Activated CD8-positive, alpha-beta T cell treated with anti-CD3 and anti-CD28 coated beads, Interleukin-2, amount 10 ng/mL, durations not matched to agents 7 days and 5 days (primary cell): Measurements from ENCODE around the gene CHST15. TPM values are rescaled to one million over a fixed set of nuclear protein-coding genes. Genes with fewer than 3 reads are reported as not detected.

ENCODE experiments used
- ATAC-seq: fragments of 150-1000 bp; cut with Tn5 transposase; one replicate; pipeline ENCODE4 v1.10.0; 2021; ENCODE audit warnings: moderate library complexity
- CTCF ChIA-PET: fragments of 350-600 bp; sonication (Branson Sonifier 250); formaldehyde crosslinking; loops from one replicate; lab custom pipeline; 2021; ENCODE audit warnings: antibody characterized with exemption; lab: Charles Lee
- POLR2A ChIA-PET: fragments of 350-600 bp; sonication (Branson Sonifier 250); formaldehyde crosslinking; loops from one replicate; lab custom pipeline; 2021; ENCODE audit warnings: antibody characterized with exemption; lab: Charles Lee
- DNase-seq: peaks from one replicate; pipeline ENCODE4 v3.0.0-alpha.2; 2020
- H3K27ac Mint-ChIP-seq: one replicate; pipeline ENCODE4 v1.8.0; 2021; ENCODE audit warnings: mild to moderate bottlenecking, mixed read lengths
- H3K27me3 Mint-ChIP-seq: one replicate; pipeline ENCODE4 v1.8.0; 2021; ENCODE audit warnings: low read depth, mixed read lengths
- H3K36me3 Mint-ChIP-seq: one replicate; pipeline ENCODE4 v1.8.0; 2021; ENCODE audit warnings: low read depth, mixed read lengths
- H3K4me1 Mint-ChIP-seq: one replicate; pipeline ENCODE4 v1.8.0; 2021; ENCODE audit warnings: low read depth, mixed read lengths
- H3K4me3 Mint-ChIP-seq: one replicate; pipeline ENCODE4 v1.8.0; 2021; ENCODE audit warnings: mild to moderate bottlenecking, mixed read lengths
- H3K9me3 Mint-ChIP-seq: one replicate; pipeline ENCODE4 v1.8.0; 2022; ENCODE audit warnings: mixed read lengths; ENCODE audit not compliant: insufficient read depth
- total RNA-seq, 2 experiments: library from RNA; stranded (reverse); gene quantifications; one replicate each; pipeline ENCODE4 v1.2.3, GENCODE V29; 2021

Gene CHST15
- total RNA-seq, 2 experiments from 2014 or later: not detected

DNA sequence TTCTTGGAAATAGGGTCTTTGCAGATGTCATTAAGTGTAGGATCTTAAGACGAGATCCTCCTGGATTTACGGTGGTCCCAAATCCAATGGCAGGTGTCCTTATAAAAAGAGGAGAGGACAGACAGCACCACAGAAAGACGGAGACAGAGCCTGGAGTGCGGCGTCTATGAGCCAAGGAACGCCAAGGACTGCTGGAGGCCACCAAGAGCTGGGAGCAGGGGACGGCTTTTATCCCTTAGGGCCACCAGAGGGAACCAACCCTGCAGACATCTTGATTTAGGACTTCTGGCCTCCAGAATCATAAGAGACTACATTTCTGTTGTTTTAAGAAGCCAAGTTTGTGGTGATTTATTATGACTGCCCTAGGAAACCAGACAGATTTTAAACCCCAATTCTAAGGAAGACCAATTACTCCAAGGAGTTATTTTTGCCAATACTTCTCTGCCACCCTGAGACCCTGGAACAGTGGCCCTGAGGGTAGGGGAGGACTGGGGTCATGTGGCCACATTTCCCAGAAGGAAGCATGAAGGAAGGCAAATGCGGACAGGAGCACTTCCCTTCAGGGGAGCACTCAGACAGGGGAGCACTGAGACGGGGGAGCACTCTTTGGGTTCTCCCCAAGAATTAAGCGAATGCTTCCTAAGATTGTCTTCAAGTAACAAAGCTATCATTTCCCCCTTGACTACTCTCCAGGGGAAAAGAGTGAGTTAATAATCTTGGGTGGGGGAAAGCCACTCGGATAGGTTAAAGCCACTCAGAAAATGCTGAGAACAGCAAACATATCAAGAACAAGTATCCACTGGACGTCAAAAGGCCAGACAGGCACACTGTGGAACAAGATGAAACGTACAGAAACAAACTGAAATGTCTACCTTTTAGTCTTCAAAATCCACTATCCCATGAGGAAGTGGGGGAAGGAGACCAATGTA is 67.5 kb downstream of the CHST15 start:
- Mint-ChIP-seq H3K4me1 (peaks cover 11% of the 10 kb centered on the region), H3K4me3 (no peak overlapping the region), H3K27me3 (peaks cover 2% of the 10 kb centered on the region), H3K27ac (no peak overlapping the region), H3K9me3 (no peaks in the 10 kb centered on the region), H3K36me3 (no peaks in the 10 kb centered on the region)
- DNase-seq (no peak), ATAC-seq (no peak)
- POLR2A ChIA-PET: no interaction called here
- CTCF ChIA-PET: interaction anchor here (0.6 to 1.1 kb wide), 2 partner anchors 30 to 120 kb away, joined by 3 read pairs; no protein-coding TSS in a partner anchor

- ATAC-seq: peak; percentile 51
- DNase-seq: peak; percentile 31
- POLR2A ChIA-PET: no interaction called here
- peaks cover 11% of the 10 kb centered on the region for H3K4me1 Mint-ChIP-seq
- peaks cover 2% of the 10 kb centered on the region for H3K27me3 Mint-ChIP-seq
- no peaks in the 10 kb centered on the region for H3K36me3 Mint-ChIP-seq
- H3K9me3 Mint-ChIP-seq: no peaks in the 10 kb centered on the region
- H3K27ac Mint-ChIP-seq: peak overlapping the region; percentile 46
- CTCF ChIA-PET: no interaction called here
- H3K4me3 Mint-ChIP-seq: no peak overlapping the region
Measured at GRCh38 chr10:124025152-124025551, 68.2 kb downstream of the CHST15 start.

- CTCF ChIA-PET: no interaction called here
Measured at GRCh38 chr10:124022066-124022465, 71.3 kb downstream of the CHST15 start.

GRCh38 chr10:124020981-124021815 is 72.2 kb downstream of the CHST15 start:
- DNase-seq: no peak
- Mint-ChIP-seq H3K9me3 (no peaks in the 10 kb centered on the region), H3K4me3 (no peak overlapping the region), H3K27me3 (peaks cover 2% of the 10 kb centered on the region), H3K4me1 (peaks cover 11% of the 10 kb centered on the region), H3K27ac (no peak overlapping the region), H3K36me3 (no peaks in the 10 kb centered on the region)
- ATAC-seq: no peak
- ChIA-PET POLR2A (no interaction called here), CTCF (no interaction called here)

More at GRCh38 chr10:124022066-124022465, 71.3 kb downstream of the CHST15 start:
- ATAC-seq (no peak), DNase-seq (no peak)
- Mint-ChIP-seq H3K4me3 (no peak overlapping the region), H3K36me3 (no peaks in the 10 kb centered on the region), H3K4me1 (peaks cover 11% of the 10 kb centered on the region), H3K9me3 (no peaks in the 10 kb centered on the region), H3K27ac (no peak overlapping the region), H3K27me3 (peaks cover 2% of the 10 kb centered on the region)
- POLR2A ChIA-PET: no interaction called here

DNA sequence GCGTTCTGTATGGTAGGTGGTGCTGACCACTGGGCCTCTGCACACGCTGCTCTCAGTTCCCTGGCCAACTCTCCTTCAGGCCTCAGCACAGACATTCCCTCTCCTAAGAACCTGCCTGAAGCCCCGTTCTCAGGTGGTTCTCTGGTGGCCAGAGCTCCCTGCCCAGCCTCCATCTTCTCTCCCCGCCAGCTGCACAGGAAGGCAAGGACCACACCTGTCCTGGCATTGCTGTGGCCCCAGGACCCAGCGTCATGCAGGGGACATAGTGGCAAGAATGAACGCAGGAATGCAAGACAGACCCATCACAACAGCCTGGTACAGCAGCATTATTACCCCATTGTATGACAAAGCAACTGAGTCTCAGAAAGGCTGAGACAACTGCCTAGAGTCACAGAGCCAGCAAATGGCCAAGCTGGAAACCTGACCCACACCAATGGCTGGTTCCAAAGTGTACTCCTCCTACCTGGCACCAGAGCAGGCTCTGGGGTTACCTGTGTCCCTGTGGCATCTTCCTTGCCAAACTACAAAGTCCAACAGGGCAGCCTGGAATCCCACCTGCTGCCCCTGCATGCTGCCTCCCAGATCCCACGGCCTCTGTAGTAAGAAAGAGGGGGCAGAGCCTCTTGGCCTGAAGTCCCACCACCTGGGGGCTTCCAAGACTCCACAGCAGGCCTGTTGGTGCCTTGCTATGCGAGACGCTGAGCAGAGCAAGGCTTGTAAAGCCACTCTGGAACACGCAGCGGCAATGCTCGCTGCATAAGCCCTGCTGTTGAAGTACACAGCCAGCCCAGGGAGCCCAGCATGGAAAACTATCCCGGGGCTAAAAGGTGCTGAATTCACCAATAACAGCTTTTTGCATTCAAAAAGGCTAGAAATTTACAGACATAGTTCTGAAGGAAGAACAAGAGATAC is 73.3 kb downstream of the CHST15 start:
- H3K9me3 Mint-ChIP-seq: no peaks in the 10 kb centered on the region
- peaks cover 2% of the 10 kb centered on the region for H3K27me3 Mint-ChIP-seq
- CTCF ChIA-PET: no interaction called here
- H3K4me3 Mint-ChIP-seq: no peak overlapping the region
- H3K36me3 Mint-ChIP-seq: no peaks in the 10 kb centered on the region
- H3K27ac Mint-ChIP-seq: no peak overlapping the region
- H3K4me1 Mint-ChIP-seq: peaks cover 6% of the 10 kb centered on the region
- POLR2A ChIA-PET: no interaction called here
- ATAC-seq (no peak), DNase-seq (no peak)

GRCh38 chr10:124018886-124019525 is 74.4 kb downstream of the CHST15 start:
- no peak overlapping the region for H3K4me3 Mint-ChIP-seq
- H3K36me3 Mint-ChIP-seq: no peaks in the 10 kb centered on the region
- ChIA-PET CTCF (no interaction called here), POLR2A (no interaction called here)
- ATAC-seq (no peak), DNase-seq (no peak)
- H3K27me3 Mint-ChIP-seq: no peaks in the 10 kb centered on the region
- H3K4me1 Mint-ChIP-seq: no peaks in the 10 kb centered on the region
- H3K27ac Mint-ChIP-seq: no peak overlapping the region
- no peaks in the 10 kb centered on the region for H3K9me3 Mint-ChIP-seq

DNA sequence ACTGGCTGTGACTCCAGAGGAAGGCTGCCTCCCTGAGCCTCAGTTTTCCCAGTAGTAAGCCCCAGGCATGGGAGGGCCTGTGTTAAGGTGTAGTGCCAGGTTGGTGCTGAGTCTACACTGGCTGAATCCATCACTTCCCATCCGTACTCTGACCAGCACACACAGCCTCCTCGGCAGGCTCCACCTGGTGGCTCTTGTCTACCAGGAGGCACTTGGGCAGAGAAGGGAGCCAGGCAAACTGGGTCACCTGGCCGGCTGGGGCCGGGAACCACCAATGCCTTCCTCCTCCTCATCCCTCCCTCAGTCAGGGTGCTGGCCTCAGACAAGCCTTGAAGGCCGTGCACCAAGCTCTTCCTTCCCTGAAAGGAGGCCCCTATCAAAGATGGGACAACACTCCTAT is 75.7 kb downstream of the CHST15 start:
- POLR2A ChIA-PET: no interaction called here
- Mint-ChIP-seq H3K9me3 (peaks cover 7% of the 10 kb centered on the region), H3K27me3 (no peaks in the 10 kb centered on the region), H3K27ac (no peak overlapping the region), H3K4me1 (no peaks in the 10 kb centered on the region), H3K4me3 (no peak overlapping the region), H3K36me3 (no peaks in the 10 kb centered on the region)
- CTCF ChIA-PET: no interaction called here
- no peak for ATAC-seq
- no peak for DNase-seq

DNA sequence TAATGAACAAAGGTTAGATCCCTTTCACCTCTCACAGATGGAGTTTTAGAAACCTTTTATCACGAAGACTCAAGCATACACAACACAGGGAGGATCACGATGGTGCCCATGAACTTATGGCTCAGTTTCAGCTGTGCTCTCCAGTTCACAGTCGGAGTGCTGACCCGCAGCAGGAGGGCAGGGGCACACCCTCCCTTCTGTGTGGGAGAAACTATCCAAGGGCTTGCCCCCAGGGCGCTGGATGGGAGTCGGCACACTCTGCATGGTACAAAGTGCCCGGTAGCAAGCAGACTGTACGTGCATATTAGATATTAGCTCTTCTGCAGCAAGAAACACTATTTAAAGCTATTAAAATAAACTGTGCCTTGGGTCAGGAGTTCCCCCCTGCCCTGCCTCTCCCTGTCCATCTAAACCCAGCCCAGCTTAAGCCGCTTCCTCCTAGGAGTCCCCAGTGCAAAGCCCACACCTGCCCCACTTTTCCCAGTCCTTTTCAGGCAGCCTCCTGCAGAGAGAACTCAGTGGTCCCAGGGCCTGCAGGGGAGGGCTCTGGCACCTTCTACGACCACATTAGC is 76.5 kb downstream of the CHST15 start:
- CTCF ChIA-PET: no interaction called here
- no peak overlapping the region for H3K4me3 Mint-ChIP-seq
- POLR2A ChIA-PET: no interaction called here

DNA sequence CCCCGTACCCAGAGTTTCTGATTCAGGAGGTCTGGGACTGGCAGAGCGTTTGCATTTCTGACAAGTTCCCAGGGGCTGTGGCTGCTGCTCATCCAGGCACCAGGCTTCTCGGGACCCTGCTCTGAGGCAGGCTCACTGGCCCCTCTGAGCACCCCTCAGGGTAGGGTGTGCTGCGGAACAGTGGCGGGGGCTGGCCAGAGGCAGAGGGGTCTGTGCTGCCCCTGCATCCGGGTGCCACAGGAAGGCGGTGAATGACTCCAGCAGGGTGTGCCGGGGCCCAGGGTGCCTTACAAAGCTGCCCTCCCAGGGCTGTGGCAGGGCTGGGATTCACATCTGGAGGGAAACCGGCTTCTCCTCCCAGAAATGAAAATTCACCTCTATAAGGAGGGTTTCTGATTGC is 77.4 kb downstream of the CHST15 start:
- Mint-ChIP-seq H3K9me3 (peaks cover 7% of the 10 kb centered on the region), H3K4me3 (no peak overlapping the region), H3K27me3 (no peaks in the 10 kb centered on the region), H3K27ac (no peak overlapping the region), H3K36me3 (no peaks in the 10 kb centered on the region), H3K4me1 (no peaks in the 10 kb centered on the region)
- CTCF ChIA-PET: no interaction called here
- POLR2A ChIA-PET: no interaction called here
- ATAC-seq: no peak
- DNase-seq: no peak

More for the DNA sequence above, 76.5 kb downstream of the CHST15 start:
- no peak for DNase-seq
- peaks cover 7% of the 10 kb centered on the region for H3K9me3 Mint-ChIP-seq
- H3K4me1 Mint-ChIP-seq: no peaks in the 10 kb centered on the region
- no peak for ATAC-seq
- no peak overlapping the region for H3K27ac Mint-ChIP-seq
- no peaks in the 10 kb centered on the region for H3K27me3 Mint-ChIP-seq
- H3K36me3 Mint-ChIP-seq: no peaks in the 10 kb centered on the region

DNA sequence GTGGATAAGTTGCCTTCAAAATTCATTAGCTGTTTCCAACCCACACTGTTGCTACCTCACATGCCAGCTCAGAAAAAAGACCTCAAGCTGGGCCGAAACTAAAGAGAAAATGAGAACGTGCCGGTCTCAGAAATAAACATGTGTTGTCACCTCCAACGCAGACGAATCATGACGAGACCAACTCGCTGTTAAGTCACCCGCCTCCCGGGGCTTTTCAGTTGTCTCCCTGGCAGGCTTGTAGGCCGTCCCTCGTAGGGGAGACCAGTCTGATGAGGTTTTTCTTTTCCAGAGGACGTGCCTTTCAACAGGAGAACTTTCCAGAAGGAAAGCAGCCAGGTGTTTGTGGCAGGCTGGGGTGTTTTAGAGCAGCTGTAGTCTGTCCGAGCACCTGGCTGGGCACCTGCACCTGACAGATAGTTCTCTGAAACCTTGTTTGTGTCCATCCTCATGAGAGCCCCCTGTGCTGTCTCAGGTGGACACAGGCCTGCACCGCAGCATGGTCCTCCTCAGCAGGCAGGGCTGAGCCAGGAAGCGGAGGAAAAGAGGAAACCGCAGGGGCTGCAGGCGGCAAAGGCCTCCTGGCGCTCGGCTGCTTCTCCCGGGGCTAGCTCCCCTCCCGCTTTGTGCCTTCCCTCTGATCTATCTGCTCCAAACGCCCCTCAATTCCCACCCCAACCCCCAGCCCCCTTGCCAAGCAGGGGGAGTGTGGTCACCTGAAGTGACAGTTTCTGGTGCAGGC is 78.8 kb downstream of the CHST15 start:
- H3K4me3 Mint-ChIP-seq: no peak overlapping the region
- no peak overlapping the region for H3K27ac Mint-ChIP-seq
- H3K4me1 Mint-ChIP-seq: no peaks in the 10 kb centered on the region
- no peak for DNase-seq
- ChIA-PET POLR2A (no interaction called here), CTCF (no interaction called here)
- peaks cover 7% of the 10 kb centered on the region for H3K9me3 Mint-ChIP-seq
- ATAC-seq: no peak
- no peaks in the 10 kb centered on the region for H3K27me3 Mint-ChIP-seq
- no peaks in the 10 kb centered on the region for H3K36me3 Mint-ChIP-seq
